Measurements from ENCODE around the gene TCOF1. TPM values are rescaled to one million over a fixed set of nuclear protein-coding genes. Genes with fewer than 3 reads are reported as not detected.
A peak's percentile ranks its signal among the peaks of the same experiment; 100 is the strongest.

The TCOF1 gene, protein sequence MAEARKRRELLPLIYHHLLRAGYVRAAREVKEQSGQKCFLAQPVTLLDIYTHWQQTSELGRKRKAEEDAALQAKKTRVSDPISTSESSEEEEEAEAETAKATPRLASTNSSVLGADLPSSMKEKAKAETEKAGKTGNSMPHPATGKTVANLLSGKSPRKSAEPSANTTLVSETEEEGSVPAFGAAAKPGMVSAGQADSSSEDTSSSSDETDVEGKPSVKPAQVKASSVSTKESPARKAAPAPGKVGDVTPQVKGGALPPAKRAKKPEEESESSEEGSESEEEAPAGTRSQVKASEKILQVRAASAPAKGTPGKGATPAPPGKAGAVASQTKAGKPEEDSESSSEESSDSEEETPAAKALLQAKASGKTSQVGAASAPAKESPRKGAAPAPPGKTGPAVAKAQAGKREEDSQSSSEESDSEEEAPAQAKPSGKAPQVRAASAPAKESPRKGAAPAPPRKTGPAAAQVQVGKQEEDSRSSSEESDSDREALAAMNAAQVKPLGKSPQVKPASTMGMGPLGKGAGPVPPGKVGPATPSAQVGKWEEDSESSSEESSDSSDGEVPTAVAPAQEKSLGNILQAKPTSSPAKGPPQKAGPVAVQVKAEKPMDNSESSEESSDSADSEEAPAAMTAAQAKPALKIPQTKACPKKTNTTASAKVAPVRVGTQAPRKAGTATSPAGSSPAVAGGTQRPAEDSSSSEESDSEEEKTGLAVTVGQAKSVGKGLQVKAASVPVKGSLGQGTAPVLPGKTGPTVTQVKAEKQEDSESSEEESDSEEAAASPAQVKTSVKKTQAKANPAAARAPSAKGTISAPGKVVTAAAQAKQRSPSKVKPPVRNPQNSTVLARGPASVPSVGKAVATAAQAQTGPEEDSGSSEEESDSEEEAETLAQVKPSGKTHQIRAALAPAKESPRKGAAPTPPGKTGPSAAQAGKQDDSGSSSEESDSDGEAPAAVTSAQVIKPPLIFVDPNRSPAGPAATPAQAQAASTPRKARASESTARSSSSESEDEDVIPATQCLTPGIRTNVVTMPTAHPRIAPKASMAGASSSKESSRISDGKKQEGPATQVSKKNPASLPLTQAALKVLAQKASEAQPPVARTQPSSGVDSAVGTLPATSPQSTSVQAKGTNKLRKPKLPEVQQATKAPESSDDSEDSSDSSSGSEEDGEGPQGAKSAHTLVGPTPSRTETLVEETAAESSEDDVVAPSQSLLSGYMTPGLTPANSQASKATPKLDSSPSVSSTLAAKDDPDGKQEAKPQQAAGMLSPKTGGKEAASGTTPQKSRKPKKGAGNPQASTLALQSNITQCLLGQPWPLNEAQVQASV (N-terminal part only)
- total RNA-seq: 10 to 100 TPM; 79.0 to 81.3 TPM

DNA sequence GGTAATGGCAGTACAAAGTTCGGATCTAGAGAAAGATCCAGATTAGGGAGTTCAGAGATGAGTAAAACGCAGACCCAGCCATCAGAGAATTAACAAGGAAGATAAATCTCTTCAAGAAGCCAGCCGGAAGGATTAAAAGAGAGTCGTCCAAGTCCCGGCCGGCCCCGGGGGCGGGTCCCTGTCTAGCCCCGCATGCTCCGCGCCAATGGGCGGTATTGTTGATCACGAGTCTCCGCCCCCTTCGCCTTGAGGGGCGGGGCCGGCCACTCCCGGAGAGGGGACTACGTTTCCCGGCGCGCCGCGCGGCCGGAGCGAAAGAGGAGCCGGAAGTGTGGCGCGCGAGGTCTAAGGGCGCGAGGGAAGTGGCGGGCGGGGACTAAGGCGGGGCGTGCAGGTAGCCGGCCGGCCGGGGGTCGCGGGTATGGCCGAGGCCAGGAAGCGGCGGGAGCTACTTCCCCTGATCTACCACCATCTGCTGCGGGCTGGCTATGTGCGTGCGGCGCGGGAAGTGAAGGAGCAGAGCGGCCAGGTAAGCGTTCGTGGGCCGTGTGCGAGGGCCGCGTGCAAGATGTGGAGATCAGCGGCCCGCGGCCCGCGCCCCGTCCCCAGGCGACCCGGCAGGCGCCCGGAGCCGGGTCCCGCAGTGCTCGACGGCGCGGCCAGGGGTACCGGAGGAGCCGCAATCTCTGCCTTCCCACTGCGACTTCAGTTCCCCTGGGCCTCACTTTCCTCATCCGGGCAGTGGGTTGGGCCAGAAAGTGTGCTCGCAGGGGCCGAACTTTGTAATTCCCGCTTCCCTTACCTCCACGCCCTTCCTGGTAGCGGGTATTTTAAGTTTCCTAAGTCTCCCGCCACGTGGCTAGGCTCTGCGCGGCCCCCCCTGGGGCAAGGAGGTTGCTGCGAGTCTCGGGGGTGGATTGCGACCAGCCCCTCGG, at the start of gene TCOF1:
TSS of gene TCOF1 (plus strand) at position 372 of the 935 bp plus-strand sequence. CDS start at position 422, 50 bp downstream.
- peaks cover 40% of the 10 kb centered on the region for H3K4me1 Mint-ChIP-seq (ENCODE audit: low read depth)
- H3K27ac Mint-ChIP-seq: peak within 1 kb of the TSS; percentile 88
- H3K27me3 Mint-ChIP-seq (ENCODE audit: low read depth): no peaks in the 10 kb centered on the region
- POLR2A ChIA-PET: interaction anchor here (0.6 to 1.3 kb wide), 5 partner anchors 15 to 210 kb away, joined by 3 to 6 read pairs (median 3); partner anchors contain the start of genes CD74 and RPS14
- peak; percentile 98 for DNase-seq
- ATAC-seq: peak; percentile 97
- peaks cover 29% of the 10 kb centered on the region for H3K36me3 Mint-ChIP-seq (ENCODE audit: low read depth)
- H3K9me3 Mint-ChIP-seq (ENCODE audit: insufficient read depth): no peaks in the 10 kb centered on the region
- CTCF ChIA-PET: interaction anchor here (0.6 to 1.6 kb wide), 4 partner anchors 54 to 1005 kb away, joined by 3 to 5 read pairs (median 4); no protein-coding TSS in a partner anchor
- peak within 1 kb of the TSS; percentile 87 for H3K4me3 Mint-ChIP-seq

DNA sequence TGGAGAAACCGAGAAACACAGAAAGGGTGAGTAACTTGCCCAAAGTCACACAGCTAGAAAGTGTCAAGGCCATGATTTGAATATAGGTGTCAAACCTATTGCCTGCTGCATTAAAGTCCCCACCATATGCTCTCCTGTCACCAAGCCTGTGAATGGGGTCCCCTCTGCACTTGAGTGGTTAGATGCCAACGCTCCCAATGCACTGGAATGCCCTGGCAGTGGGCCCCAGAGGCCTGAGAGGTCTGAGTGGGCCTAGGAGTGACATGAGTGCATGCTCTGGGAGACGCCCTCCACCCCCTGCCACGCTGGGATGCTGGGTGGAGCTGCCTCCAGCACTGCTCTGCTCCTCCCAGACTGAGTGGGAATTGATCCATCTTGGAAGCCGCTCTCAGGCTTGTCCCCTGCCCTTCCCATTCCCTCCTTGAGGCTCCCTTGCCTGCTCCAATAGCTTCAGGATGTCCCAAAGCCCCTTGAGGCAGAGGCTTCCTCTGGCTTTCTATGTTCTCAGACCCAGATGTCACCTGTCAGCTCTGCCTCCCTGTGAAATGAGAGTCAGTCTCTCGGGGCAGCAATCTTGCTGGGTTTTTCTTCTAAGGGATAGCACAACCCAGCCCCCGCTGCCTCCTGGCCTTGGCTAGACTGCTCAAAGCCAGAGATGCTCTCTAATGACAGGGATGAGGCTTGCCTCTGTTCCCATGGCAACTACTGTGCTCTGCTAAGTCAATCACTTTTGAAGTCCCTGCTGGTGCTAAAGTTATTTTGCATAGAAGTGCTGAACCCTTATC, 48.2 kb upstream of the TCOF1 start:
- Mint-ChIP-seq H3K36me3 (ENCODE audit: low read depth) (no peaks in the 10 kb centered on the region), H3K4me3 (no peak overlapping the region), H3K27me3 (ENCODE audit: low read depth) (peaks cover 24% of the 10 kb centered on the region), H3K4me1 (ENCODE audit: low read depth) (peaks cover 6% of the 10 kb centered on the region), H3K27ac (no peak overlapping the region), H3K9me3 (ENCODE audit: insufficient read depth) (no peaks in the 10 kb centered on the region)
- ATAC-seq (no peak), DNase-seq (no peak)
- POLR2A ChIA-PET: interaction anchor here (1.2 kb wide), 1 partner anchor 103 kb away, joined by 4 read pairs; the partner anchor contains the start of gene CD74
- CTCF ChIA-PET: interaction anchor here (1.3 kb wide), 1 partner anchor 12 kb away, joined by 4 read pairs; no protein-coding TSS in a partner anchor

DNA sequence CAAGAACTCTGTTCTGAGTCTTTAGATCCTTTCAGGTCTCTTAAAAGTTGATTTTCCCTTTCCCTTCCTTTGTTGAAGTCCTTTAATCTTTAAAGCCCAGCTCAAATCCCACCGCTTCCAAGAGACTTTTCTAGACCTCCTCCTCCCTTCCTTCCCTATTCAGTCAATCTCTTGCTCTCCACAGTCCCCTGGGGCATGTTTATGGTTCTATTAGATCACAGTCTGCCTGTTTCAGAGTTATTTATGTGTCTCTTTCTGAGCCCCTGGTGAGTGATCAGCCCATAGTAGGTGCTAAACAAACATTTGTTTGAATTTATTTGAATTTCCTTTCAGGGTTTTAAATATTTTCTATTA, 47.6 kb upstream of the TCOF1 start:
- CTCF ChIA-PET: interaction anchor here (0.7 to 1.3 kb wide), 2 partner anchors 11 to 235 kb away, joined by 3 to 4 read pairs; no protein-coding TSS in a partner anchor
- POLR2A ChIA-PET: interaction anchor here (1.2 kb wide), 1 partner anchor 103 kb away, joined by 4 read pairs; the partner anchor contains the start of gene CD74
- H3K27me3 Mint-ChIP-seq (ENCODE audit: low read depth): peaks cover 22% of the 10 kb centered on the region
- ATAC-seq (no peak), DNase-seq (no peak)
- no peaks in the 10 kb centered on the region for H3K9me3 Mint-ChIP-seq (ENCODE audit: insufficient read depth)
- H3K27ac Mint-ChIP-seq: no peak overlapping the region
- H3K4me1 Mint-ChIP-seq (ENCODE audit: low read depth): peaks cover 6% of the 10 kb centered on the region
- no peak overlapping the region for H3K4me3 Mint-ChIP-seq
- H3K36me3 Mint-ChIP-seq (ENCODE audit: low read depth): no peaks in the 10 kb centered on the region

DNA sequence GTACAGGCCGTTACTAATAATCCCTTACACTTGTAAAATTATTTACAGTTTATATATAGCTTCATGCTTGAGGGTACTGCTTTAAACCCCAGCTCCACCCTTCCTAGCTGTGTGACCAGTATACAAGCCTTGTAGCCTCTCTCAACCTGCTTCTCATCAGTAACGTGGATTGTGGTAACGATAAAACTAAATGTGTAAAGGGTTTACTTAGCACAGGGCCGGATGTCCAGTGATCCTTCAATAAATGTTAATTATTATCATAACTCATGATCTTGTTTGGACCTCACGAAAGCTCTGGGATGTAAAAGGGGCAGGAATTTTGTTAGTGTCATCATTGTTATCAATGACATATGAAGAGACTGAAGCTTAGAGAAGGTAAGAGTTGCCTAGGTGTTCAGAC, 47.3 kb upstream of the TCOF1 start:
- DNase-seq: no peak

DNA sequence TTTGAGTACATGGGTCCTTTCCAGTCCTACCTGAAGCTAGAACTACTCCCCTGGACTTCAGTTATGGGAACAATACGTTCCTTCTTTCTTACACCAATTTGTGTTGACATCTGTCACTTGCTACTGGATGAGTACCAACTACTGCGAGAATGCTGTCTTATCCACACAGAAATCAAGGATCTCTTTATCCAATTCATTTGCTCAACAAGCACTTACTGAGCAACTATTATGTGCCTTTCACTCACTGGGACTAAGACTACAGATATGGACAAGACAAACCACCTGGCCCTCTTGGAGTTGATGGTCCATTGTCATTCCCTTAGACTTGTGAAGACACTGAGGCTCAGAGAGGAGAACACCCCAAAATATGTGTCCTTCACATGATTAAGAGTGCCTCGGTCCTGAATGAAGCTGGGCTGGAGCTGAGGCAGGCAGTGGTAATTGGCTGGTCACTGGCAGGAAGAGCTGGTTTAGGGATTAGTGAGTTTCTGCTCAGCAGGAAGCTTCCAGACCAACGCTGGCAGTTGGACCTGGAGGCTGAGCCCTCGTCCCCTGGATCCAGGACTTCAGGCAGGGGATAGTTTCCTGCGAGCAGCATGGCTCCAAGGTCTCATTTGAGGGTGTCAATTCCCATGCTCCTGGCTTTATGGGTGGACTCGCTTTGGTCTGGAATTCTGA, 46.3 kb upstream of the TCOF1 start:
- Mint-ChIP-seq H3K9me3 (ENCODE audit: insufficient read depth) (no peaks in the 10 kb centered on the region), H3K4me3 (no peak overlapping the region), H3K4me1 (ENCODE audit: low read depth) (peaks cover 6% of the 10 kb centered on the region), H3K36me3 (ENCODE audit: low read depth) (no peaks in the 10 kb centered on the region), H3K27me3 (ENCODE audit: low read depth) (peaks cover 15% of the 10 kb centered on the region), H3K27ac (no peak overlapping the region)
- DNase-seq (no peak), ATAC-seq (no peak)
- POLR2A ChIA-PET: interaction anchor here (1.2 kb wide), 1 partner anchor 101 kb away, joined by 4 read pairs; the partner anchor contains the start of gene CD74
- CTCF ChIA-PET: interaction anchor here (1.3 kb wide), 1 partner anchor 10 kb away, joined by 4 read pairs; no protein-coding TSS in a partner anchor

More for the DNA sequence above, 47.3 kb upstream of the TCOF1 start:
- ATAC-seq: no peak
- H3K9me3 Mint-ChIP-seq (ENCODE audit: insufficient read depth): no peaks in the 10 kb centered on the region
- no peaks in the 10 kb centered on the region for H3K36me3 Mint-ChIP-seq (ENCODE audit: low read depth)
- no peak overlapping the region for H3K27ac Mint-ChIP-seq
- H3K27me3 Mint-ChIP-seq (ENCODE audit: low read depth): peaks cover 22% of the 10 kb centered on the region
- POLR2A ChIA-PET: interaction anchor here (1.2 kb wide), 1 partner anchor 102 kb away, joined by 4 read pairs; the partner anchor contains the start of gene CD74
- H3K4me3 Mint-ChIP-seq: no peak overlapping the region
- CTCF ChIA-PET: interaction anchor here (0.7 to 1.3 kb wide), 2 partner anchors 11 to 235 kb away, joined by 3 to 4 read pairs; no protein-coding TSS in a partner anchor
- peaks cover 6% of the 10 kb centered on the region for H3K4me1 Mint-ChIP-seq (ENCODE audit: low read depth)

DNA sequence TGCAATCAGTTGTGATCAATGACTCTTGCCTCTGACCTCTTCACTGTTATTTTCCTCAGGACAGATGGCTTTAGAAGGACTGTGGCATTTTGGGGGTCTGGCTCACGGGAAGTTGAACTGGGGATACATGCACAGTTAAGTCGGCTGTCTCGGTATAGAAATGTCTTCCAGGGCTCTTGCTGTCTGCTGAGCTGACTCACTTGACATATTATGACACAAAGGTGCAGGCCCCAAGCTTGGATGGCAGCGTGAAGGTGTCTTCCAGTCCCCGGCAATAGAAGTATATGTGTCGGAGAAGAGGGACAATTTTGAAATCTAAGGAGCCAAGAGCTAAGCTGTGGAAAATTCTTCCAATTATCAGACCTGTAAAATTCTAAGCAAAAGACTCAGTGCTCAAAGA, 45.0 kb upstream of the TCOF1 start:
- H3K4me1 Mint-ChIP-seq (ENCODE audit: low read depth): peaks cover 6% of the 10 kb centered on the region
- H3K4me3 Mint-ChIP-seq: no peak overlapping the region
- H3K36me3 Mint-ChIP-seq (ENCODE audit: low read depth): no peaks in the 10 kb centered on the region
- no peak overlapping the region for H3K27ac Mint-ChIP-seq
- ATAC-seq (no peak), DNase-seq (no peak)
- H3K9me3 Mint-ChIP-seq (ENCODE audit: insufficient read depth): no peaks in the 10 kb centered on the region
- POLR2A ChIA-PET: no interaction called here
- H3K27me3 Mint-ChIP-seq (ENCODE audit: low read depth): peaks cover 14% of the 10 kb centered on the region
- CTCF ChIA-PET: no interaction called here

DNA sequence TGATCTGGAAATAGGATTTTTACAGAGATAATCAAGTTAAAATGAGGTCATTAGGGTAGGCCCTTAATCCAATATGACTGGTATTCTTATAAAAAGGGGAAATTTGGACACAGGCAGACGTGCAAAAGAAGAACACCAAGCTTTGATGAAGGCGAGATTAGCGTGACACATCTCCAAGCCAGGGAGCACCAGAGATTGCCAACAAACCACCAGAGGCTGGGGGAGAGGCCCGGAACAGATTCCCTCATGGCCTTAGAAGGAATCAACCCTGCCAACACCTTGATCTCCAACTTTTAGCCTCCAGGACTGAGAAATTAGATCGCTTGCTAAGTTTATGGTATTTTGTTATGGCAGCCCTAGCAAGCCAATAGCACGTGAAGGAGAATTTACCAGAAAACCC, 44.0 kb upstream of the TCOF1 start:
- DNase-seq: no peak
- Mint-ChIP-seq H3K36me3 (ENCODE audit: low read depth) (no peaks in the 10 kb centered on the region), H3K4me1 (ENCODE audit: low read depth) (peaks cover 6% of the 10 kb centered on the region), H3K4me3 (no peak overlapping the region), H3K27ac (no peak overlapping the region), H3K9me3 (ENCODE audit: insufficient read depth) (no peaks in the 10 kb centered on the region), H3K27me3 (ENCODE audit: low read depth) (peaks cover 11% of the 10 kb centered on the region)
- ChIA-PET CTCF (no interaction called here), POLR2A (no interaction called here)
- ATAC-seq: no peak

DNA sequence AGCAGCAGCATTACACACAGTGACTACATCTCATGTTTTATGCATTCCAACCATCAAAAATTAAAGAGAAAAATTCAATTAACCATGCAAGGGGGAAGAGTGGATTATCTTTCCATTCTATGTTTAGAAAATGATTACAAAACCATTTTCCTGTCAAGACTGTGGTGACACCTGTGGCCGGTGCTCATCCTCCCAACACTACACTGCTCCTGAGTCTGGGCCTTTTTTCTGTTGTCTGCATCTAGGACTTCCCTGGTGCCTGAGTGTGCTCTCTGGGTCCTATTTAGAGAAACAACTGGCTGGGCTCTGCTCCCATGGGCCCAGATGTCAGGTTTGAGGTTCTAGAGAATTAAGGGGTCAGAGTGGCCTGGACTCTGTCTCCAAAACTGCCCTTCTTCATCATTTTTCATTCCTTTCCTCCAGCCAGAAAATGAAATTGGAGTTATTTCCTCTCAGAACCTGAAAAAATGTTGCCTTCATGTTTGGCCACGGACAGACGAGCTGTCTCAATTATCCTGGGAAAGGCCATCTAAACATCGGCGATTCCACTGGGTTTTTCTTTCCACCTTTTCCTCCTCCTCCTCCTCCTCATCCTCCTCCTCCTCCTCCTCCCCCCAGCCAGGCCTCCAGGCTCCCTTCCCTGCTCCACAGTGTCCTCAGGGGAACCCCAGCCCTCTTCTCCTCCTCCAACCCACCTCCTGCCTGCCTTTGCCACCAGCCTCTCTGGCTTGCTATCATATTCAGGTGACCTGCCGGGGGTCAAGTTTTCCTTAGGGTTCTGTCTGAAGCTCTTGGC, 43.4 kb upstream of the TCOF1 start:
- no peak for DNase-seq
- ChIA-PET CTCF (no interaction called here), POLR2A (no interaction called here)
- Mint-ChIP-seq H3K4me1 (ENCODE audit: low read depth) (peaks cover 6% of the 10 kb centered on the region), H3K36me3 (ENCODE audit: low read depth) (no peaks in the 10 kb centered on the region), H3K4me3 (no peak overlapping the region), H3K9me3 (ENCODE audit: insufficient read depth) (no peaks in the 10 kb centered on the region), H3K27me3 (ENCODE audit: low read depth) (peaks cover 12% of the 10 kb centered on the region), H3K27ac (no peak overlapping the region)
- no peak for ATAC-seq

DNA sequence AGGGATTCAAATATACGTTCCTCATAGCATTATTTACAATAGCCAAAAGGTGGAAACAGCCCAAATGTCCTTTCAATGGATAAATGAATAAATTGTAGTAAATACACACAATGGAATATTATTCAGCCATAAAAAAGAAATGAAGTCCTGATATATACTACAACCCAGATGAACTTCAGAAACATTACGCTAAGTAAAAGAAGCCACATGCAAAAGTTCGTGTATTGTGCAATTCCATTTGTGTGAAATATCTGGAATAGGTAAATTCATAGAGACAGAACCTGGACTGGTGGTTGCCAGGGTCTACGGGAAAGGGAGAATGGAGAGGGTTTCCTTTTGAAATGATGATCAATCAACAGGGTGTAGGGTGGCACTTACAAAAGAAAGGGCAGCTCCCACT, 42.3 kb upstream of the TCOF1 start:
- ChIA-PET CTCF (no interaction called here), POLR2A (no interaction called here)
- DNase-seq (no peak), ATAC-seq (no peak)
- Mint-ChIP-seq H3K36me3 (ENCODE audit: low read depth) (no peaks in the 10 kb centered on the region), H3K27me3 (ENCODE audit: low read depth) (peaks cover 12% of the 10 kb centered on the region), H3K4me1 (ENCODE audit: low read depth) (peaks cover 6% of the 10 kb centered on the region), H3K4me3 (no peak overlapping the region), H3K27ac (no peak overlapping the region), H3K9me3 (ENCODE audit: insufficient read depth) (no peaks in the 10 kb centered on the region)
